GM18861 (cell line): ENCODE data around the gene DAB2IP.

Source experiments
- ATAC-seq: cut with Tn5 transposase; IDR thresholded peaks from one replicate; pipeline ENCODE4 v1.9.1; 2021; ENCODE audit not compliant: unreplicated experiment

DAB2IP gene

DNA sequence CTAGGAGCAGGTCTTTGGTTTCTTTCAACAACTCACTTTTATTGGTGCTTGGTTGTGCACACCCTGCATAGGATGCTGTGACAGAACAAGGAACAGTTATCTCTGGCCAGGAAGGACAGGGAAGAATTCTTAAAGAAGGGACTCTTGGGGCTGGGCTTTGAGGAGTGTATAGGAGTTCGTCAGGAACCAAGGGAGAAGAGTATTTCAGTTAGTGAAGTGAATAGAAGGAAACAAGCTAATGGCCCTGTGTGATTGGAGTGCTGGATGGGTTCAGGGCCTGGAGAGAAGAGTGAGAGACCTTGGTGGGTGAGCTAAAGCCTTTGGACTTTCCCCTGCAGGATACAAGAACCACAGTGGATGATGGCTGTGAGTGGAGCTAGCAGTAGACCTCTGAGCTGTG, 32.2 kb downstream of the DAB2IP start:
- no peak for ATAC-seq

DNA sequence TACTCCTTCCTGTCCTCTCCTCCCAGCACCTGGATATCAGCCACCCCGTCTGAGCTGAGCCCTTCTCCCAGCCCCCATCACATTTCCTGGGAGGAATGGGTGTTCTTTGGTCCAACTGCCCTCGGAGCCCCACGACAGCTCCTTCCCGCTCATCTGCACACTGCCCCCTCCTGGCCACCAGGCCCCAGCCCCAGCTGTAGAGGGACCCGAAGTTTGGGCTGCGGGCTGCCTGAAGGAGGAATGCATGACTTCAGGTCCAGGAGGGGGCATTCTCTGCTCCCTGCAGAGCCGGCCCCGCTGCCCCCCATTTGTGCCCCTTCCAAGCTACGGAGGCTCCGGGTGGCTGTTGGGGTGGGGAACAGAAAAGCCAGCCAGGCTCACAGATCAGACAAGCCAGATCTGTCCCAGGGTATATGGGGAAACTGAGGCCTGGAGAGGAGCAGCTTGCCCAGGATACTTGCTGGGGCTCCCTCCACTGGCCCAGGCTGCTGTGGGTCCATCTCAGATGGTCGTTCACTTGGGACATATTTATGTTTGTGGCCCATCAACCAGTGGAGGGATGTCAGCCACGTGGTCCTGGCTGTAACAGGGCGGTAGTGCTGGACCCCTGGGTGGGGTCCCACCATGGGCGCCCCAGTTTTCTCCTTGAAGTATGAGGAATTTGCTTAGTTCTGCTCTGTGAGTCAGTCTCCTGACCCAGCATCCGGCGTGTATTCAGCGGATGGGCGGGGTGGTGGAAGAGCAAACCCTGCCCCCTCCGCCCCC, 33.1 kb downstream of the DAB2IP start:
- ATAC-seq = no peak

DNA sequence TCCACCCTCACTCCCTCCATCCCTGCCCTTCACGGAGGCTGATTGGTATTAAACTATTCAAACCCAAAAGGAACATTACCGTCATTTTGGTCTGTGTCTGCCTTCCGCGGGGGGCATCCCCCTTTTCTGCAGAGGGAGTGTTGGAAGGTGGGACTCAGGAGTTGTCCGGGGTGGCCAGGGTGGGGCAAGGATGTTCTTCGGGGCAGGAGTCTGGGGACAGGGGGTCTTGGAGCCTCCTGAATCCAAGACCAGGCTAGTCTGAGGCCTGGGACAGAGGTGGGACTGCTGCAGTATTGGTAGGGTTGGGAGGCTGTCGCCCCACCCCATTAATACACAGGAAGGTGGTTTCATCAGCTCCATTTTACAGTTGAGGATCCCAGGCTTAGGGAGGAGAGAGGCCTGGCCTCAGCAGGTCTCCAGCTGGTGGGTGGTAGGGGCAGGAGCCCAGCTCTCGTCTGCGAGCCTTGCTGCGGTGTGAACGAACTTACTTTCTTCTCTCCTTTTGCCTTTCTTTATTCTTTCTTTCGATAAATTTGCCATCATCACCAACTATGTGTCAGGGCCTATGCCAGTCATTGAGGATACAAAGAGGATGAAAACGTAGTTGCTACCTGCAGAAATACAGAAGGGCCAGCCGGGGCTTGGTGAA, 33.8 kb downstream of the DAB2IP start:
- no peak for ATAC-seq

DNA sequence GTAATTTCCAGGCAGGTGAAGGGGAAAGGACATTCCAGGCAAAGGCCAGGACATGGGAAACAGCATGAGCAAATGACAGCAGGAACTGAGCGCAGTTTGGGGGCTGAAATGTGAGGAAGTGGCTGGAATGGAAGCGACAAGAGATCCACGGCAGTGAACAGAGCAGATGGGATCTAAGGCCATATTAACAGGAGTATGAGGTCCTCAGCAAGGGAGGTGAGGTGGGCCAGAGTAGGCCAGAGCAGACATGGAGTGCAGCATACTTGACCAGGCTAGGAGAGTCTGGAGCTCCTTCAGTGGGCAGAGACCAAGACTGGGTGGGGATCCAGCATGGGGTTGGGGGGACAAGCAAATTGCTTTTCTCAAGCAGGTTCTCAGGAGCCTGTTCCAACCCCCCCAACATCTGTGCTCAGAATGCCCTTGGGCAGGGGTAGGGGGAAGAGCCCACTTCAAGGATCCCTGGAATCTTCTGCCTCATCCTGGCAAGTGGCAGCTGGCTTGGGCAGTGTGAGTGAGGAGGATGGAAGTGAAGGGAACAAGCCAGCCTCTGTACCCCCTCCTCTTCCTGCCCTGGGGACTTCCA, 34.5 kb downstream of the DAB2IP start:
- ATAC-seq = no peak

DNA sequence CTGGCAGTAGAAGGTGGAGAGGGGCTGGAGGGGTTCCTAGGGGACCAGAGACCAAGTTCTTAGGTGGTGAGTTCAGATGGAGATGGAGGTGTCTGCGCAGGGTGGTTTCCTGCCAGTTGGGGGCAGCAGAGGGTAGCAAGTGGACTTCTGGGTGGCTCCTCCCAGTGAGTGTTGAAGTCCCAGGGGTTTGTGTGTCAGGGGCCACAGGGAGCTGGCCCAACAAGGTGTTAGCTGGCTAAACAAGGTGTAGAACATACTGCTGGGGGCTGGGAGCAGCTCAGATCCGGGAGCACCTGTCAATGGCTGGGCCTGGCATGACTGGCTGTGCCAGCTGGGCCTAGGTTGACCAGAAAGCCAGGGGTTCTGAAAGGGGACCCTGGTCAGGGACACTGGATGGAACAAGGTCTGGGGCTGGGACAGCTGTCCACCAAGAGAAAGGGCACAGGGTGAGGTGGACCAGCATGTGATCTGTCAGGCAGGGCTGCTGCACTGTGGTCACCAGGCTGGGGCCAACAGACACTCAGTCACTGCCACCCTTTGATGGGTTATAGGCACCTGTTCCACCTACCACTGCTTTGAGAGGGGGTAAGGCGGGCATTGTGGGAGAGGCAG, 35.6 kb downstream of the DAB2IP start:
- no peak for ATAC-seq

DNA sequence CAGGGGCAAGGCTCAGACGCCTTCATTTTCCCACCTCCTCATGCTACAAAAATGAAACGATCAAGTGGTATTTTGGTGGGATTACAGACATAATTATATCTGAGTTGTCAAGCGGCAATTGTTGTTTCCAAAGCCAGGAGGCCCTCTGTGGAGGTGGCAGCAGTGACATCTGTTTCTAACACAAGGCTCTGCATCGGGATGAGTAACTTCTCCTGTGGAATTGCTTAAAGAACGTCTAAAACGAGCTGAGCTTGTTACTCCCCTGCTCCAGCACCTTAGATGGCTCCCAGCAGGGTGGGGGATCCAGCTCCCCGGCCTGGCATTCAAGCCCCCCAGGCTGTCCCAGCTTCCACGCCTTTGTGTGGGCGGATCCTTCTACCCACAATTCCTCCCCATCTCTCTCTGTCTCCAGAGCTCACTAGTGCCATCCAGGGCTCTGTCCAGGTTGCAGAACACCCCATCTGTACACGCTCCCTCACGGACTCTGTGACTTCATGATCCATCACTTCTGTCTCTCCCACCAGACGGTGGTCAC, 36.8 kb downstream of the DAB2IP start:
- ATAC-seq = no peak

DNA sequence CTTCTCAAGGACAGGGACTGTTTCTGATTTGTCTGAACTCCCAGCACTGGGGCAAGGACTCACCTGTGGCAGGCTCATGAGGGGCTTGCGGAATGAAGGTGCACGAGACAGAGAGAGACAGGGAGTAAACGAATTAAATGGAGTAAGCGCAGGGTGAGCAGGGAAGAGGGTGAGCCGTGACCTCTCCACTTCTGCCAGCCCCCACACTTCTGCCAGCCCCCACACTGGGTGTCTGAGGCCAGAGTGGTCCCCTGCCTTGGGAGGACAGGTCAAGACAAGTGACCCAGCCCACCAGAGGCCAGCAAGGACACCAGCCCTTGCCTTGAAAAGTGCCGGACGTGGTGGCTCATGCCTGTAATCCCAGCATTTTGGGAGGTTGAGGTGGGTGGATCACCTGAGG, 37.2 kb downstream of the DAB2IP start:
- ATAC-seq = no peak

DNA sequence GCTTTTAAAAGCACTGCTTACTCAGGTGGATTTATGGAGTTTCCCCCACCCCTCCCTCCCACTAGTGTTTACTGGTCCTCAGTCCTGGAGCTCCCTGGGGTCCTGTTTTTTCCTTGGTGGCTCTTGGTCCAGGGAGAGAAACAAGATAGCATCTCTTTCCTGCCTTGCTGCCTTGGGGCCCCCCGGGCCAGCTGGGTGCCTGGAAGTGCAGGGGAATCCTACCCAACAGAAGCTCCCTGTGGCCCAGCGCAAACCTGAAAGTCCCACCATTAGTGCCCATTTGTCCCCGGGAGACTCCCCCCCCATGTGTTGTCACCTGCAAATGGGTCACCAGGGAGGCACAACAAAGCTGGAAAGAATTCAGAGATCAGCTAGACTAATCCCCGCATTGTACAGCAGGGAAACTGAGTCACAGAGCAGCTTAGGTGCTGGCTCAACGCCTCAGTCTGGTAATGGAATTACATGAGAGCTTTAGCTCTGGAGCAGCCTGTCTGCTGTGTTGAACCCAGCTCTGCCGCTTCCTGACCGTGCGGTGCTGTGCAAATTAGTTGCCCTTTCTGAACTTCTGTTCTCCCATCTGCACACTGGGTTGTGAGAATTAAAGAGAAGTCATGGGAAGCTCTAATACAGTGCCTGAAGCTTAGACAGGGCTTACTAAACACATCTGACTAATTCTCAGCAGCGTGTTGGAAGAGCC, 38.2 kb downstream of the DAB2IP start:
- ATAC-seq = no peak

DNA sequence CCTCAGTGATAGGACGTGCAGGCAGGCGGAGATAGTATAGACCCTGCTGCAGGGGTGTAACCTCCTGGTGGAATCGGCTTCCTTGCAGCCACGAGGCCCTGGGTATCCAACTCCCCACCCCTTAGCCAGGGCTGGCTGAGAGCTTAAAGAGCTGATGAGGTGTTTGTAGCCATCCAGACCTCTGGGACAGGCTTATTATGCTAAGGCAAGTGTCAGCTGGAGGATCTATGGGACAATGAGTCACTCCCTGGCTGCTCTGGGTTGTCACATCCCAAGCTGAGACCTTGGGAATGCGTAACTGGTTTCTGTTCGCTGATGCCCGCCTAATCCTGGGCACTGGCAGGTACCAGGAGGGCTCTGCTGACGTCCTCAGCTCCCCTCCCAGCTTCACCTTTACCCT, 38.9 kb downstream of the DAB2IP start:
- no peak for ATAC-seq

DNA sequence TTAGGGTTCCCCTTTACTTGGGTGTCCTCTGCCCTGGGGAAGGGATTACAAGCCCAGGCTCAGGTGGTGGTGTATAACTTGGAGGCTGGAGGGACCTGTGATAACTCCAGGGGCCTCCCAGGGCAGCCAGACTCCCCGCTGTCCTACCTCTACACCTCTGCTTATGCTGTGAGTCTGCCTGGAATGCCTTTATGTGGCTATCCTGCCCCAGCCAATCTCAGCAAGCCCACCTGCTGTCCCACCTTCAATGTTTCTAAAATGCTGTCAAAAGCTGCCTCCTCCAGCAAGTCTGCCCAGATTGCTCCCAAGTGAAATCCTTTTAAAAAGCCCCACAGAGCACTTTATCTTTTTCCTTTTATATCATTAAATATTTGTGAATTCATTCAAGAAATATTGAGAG, 39.3 kb downstream of the DAB2IP start:
- ATAC-seq = no peak

DNA sequence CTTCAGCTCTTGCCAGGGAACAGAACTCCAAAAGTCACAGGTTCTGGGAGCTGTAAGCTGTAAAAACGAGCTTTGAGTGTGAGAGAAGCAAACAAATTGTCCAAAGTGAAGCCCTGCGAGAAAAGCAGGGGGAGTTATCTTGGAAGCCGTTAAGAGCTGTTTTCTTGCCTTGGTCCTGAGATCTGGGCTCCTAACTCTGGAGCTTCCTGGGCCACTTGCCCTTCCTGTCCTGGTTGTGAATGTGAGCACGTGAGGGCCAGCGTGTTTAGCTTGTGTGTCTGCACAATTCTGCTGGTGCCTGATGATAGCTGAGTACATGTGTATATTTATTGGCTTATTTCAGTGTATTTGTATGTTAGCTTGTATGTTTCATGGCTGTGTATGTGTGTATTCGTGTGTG, 40.5 kb downstream of the DAB2IP start:
- ATAC-seq = no peak

DNA sequence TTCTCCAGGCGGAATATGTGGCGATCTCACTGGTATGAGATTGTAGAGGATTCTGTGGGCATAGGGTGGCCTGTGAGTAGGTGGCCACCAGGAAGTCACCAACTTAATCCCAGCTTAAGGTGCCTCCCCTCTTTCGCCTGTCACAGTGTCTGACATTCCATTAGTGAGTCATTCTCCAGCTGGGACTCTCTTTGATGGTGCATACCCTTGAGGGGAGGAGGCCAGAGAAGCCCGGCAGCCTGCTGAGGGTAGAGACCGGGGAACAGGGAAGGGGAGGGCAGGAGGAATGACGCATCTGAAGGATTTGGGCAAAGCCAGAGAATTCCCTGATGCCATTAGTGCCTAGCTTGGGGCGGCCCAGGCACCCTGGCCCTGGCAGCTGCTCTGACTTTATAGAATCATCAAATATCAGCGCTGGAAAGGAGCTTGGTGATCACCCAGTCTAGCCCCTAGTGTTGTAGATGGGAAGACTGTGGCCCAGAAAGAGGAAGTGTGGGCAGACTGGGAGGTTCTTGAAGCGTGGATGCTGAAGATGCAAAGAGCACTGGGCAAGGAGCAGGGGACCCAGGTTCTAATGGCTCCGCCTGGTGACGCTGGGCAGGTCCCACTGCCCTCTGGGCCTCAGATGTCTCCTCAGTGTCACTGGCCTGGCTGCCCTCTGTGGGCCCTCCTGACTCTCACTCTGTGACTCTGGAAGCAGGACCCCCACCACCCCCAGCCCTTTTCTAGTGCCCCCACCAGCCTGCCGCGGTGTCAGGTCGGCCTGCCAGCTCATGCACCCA, 41.4 kb downstream of the DAB2IP start:
- ATAC-seq = no peak

DNA sequence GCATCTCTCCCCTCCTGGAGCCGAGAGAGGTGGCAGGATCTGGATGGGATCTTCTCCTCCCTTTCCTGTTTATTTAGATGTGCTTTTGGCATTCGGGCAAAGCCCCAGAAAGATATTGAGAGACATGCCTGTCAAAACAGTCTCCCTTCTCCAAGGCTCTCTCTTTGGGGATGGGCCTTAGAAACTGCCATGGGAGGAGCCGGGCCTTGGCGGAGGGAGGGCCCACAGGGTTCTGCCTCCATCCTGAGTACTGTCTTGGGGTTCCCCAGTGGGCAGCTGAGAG, 41.9 kb downstream of the DAB2IP start:
- no peak for ATAC-seq

DNA sequence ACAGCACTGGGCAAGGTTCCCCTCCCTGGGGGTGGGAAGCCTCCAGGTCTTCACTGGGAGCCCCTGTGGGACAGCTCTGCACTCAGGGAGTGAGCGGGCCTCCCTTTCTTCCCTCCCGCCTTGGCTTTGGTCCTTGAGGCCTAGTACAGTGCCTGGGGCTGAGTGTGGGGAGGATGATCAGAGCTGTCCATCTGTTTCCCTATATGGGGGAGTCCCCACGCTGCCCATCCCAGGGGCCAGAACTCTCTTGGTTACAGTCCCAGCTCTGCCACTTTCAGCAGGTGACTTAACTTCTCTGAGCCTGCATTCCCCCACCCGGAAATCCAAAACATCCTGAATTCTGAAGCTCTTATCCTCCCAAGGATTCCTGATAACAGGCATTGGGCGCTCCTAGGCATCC, 42.6 kb downstream of the DAB2IP start:
- ATAC-seq = no peak

DNA sequence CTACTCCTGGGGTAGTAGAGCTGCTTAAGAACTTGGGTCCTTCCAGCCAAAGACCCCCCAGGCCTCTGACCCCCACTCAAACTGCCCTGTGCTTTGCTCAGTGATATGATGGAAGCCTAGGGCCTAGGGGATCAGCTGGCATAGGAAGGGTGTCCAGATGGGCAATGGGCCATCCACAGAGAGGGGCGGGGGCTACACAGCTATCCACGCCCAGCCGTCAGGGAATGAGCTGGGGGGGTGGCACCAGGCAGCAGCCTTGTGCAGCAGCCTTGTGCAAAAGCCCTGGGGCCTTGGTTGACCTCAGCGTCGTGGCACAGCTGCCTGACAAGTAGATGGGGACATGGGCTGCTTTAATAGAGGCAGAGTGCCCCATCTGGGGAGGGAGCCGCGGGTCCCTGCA, 43.2 kb downstream of the DAB2IP start:
- ATAC-seq = no peak

DNA sequence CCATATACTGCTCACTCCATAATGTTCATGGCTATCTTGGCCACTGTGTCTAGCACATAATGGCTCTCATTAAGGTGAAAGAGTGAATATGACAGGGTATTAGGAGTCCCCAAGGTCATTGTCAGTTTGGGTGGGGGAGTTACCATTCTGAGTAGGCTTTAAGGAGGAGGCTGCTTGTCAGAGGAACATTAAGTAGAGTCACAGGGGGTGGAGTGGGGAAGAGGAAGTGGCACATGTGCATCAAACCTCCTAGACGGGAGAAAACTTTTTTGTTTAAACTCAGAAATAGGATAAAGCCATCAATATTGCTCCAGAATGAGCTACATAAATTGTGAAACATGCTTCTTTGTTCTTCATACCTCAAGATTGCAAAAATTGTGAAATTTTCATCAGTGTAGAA, 45.5 kb downstream of the DAB2IP start:
- ATAC-seq = no peak

DNA sequence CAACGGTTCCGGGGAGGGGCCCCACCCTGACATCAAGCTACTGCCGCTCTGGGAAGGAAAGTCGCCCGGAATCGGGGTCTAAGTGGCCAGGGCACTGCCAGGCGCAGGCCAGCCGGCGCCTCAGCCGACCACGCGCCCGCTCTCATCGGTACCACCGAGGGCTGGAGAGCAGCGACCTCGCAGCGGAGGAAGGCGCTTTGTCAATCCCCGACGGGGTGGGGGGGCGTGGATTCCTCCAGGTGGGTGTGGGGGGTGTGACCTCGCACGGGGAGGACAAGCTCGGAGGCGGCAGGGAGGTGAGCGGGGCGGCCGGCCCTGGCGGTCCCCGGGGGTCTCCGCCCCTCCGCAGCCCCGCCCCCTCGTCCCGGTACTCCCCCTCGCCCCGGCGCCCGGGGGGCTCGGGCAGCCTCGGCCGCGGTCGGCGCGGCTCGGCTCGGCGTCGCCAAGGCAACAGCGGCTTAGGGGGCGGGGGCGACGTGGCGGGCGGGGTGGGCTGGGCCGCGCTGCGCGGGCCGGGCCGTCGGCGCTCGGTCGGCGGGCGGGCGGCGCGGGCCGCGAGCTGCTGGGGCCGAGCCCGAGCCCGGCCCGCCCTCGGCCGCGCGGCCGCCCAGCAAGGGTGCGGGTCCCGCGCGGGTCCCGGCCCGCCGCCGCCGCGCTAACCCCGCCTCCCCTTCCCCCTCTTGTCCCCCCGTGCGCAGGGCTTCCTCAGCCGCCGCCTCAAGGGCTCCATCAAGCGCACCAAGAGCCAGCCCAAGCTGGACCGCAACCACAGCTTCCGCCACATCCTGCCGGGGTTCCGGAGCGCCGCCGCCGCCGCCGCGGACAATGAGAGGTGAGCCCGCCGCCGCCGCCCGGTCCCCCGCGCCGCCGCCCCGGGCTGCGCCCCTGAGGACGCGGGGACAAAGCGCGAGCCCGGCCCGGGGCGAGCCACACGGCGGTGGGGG, 47.5 kb downstream of the DAB2IP start:
- ATAC-seq = peak; percentile 58

DNA sequence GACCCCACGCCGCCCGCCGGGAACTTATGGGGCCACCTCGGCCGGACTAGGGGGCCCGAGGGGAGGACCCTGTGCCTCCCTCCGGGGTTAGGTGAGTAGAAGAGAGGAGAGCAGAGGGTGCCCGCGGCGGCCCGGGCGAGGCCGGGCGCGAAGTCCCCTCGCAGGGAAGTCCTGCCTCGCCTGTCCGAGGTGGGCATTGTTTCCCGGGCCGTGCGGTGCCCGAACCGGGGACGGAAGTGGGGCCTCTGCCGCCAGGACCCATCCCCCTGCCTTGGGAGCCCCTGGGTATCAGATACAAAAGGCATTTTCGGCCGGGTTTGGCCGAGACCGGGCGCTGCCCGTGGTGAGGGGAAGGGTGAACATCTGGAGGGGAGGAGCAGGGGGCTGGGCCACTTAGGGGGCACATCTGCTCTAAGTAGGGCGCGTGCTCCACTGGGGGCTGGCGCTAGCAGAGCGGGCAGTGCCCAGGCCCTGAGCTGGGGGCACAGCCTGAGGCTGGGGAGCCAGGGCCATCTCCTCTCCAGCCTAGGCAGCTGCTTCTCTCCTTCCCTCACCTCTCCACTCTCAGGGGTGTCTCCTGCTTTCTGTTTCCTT, 48.2 kb downstream of the DAB2IP start:
- peak; percentile 10 for ATAC-seq

DNA sequence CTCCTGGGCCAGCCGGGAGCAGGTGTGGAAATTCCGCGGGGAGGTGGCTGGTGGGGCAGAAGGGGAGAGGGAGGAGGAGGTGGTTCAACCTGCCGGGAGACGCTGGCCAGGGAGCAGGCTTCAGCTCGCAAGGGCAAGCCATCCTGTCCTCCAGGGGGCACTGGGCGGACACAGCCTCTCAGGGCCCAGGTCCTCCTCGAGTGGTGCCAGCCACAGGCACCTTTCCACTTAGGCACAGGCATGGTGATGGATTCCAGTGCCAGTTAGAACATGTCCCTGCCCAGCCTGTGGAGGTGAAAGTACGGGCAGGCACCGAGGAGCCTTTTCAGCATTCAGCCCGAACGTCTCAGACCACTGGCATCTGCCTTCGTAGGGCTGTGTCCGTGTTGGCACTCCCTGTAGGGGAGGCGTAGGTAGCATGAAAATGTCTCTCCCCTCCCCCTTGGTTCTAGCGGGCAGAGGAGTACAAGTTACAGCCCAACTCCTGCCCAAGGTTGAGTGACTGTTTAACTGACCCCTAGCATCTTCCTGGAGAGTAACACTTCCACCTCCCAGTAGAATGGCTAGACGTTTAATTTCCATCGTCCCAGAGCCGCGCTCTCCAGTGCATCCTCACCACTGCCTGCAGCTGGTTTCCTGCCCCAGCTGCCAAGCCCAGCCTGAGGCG, 48.9 kb downstream of the DAB2IP start:
- no peak for ATAC-seq
